Activated naive CD4-positive, alpha-beta T cell treated with anti-CD3 and anti-CD28 coated beads for 36 hours (primary cell): Measurements from ENCODE around the gene PPP1R2C. TPM values are rescaled to one million over a fixed set of nuclear protein-coding genes. Genes with fewer than 3 reads are reported as not detected.

Source experiments
- CTCF ChIA-PET: fragments of 350-600 bp; sonication (Branson Sonifier 250); formaldehyde crosslinking; loops from one replicate; lab custom pipeline; 2021; ENCODE audit warnings: antibody characterized with exemption; lab: Charles Lee
- DNase-seq: peaks from one replicate; pipeline ENCODE4 v3.0.0-alpha.2; 2020
- H3K27ac Mint-ChIP-seq: one replicate; pipeline ENCODE4 v1.8.0; 2021; ENCODE audit warnings: mild to moderate bottlenecking, mixed read lengths
- H3K27me3 Mint-ChIP-seq: one replicate; pipeline ENCODE4 v1.8.0; 2021; ENCODE audit warnings: low read depth, mixed read lengths
- H3K36me3 Mint-ChIP-seq: one replicate; pipeline ENCODE4 v1.8.0; 2021; ENCODE audit warnings: low read depth, mixed read lengths
- H3K4me1 Mint-ChIP-seq: one replicate; pipeline ENCODE4 v1.8.0; 2021; ENCODE audit warnings: low read depth, mixed read lengths
- H3K4me3 Mint-ChIP-seq: one replicate; pipeline ENCODE4 v1.8.0; 2021; ENCODE audit warnings: mild to moderate bottlenecking, moderate library complexity, mixed read lengths
- H3K9me3 Mint-ChIP-seq: one replicate; pipeline ENCODE4 v1.8.0; 2021; ENCODE audit warnings: mixed read lengths
- intact Hi-C: fragments of 100-400 bp; cut with micrococcal nuclease; formaldehyde crosslinking; loops from one replicate; pipeline ENCODE4 v1.15.1; 2023
- total RNA-seq, 2 experiments: library from RNA; stranded (reverse); gene quantifications; one replicate each; pipeline ENCODE4 v1.2.3, GENCODE V29; 2021

Gene PPP1R2C
- total RNA-seq, 2 experiments from 2014 or later: not detected

DNA sequence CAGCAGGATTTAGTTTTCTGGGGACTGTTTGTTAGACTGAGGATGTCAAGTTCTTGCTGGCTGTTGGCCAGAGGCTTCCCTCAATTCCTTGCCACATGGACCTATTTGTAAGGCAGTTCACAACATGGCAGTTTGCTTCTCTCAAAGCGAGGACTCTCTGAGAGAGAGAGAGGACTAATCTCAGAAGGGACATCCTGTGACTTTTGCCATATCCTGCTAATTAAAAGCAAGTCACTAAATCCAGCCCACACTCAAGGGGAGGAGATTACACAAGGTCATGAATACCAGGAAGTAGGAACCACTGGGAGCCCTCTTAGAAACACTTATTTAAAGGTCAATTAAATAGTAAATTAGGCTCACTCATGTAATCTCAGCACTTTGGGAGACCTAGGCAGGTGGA lies 38.2 kb downstream of the PPP1R2C start:
- CTCF ChIA-PET: no interaction called here
- no peak overlapping the region for H3K4me3 Mint-ChIP-seq
- no peak for DNase-seq
- no peaks in the 10 kb centered on the region for H3K27me3 Mint-ChIP-seq
- intact Hi-C loops: no loop called here
- H3K9me3 Mint-ChIP-seq: no peaks in the 10 kb centered on the region
- peak overlapping the region; percentile 13 for H3K27ac Mint-ChIP-seq
- peaks cover 14% of the 10 kb centered on the region for H3K4me1 Mint-ChIP-seq
- no peaks in the 10 kb centered on the region for H3K36me3 Mint-ChIP-seq

DNA sequence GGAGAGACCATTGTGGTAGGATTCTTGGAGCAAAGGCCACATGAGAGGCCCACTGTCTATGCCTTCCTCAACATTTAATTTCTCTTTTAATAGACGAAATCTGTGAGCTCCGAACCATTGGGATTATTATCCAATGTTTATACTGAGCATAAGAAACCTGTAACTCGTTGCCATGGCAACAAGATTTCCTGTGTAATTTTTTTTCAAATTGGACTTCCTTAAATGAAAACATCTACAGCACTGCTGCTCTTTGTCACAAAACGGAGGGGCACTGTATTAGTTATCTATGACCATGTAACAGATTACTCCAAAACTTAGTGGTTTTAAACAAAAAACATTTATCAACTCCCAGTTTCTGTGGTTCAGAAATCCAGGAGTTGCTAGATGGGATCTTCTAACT lies 38.7 kb downstream of the PPP1R2C start:
- DNase-seq: no peak
- no peaks in the 10 kb centered on the region for H3K36me3 Mint-ChIP-seq
- H3K27ac Mint-ChIP-seq: peak overlapping the region; percentile 13
- H3K27me3 Mint-ChIP-seq: no peaks in the 10 kb centered on the region
- intact Hi-C loops: no loop called here
- H3K4me3 Mint-ChIP-seq: no peak overlapping the region
- CTCF ChIA-PET: no interaction called here
- H3K9me3 Mint-ChIP-seq: no peaks in the 10 kb centered on the region
- H3K4me1 Mint-ChIP-seq: peaks cover 14% of the 10 kb centered on the region

- no peak overlapping the region for H3K27ac Mint-ChIP-seq
- DNase-seq: no peak
- no peak overlapping the region for H3K4me3 Mint-ChIP-seq
- no peaks in the 10 kb centered on the region for H3K36me3 Mint-ChIP-seq
- H3K4me1 Mint-ChIP-seq: peaks cover 14% of the 10 kb centered on the region
- intact Hi-C loops: no loop called here
- CTCF ChIA-PET: no interaction called here
- no peaks in the 10 kb centered on the region for H3K9me3 Mint-ChIP-seq
- no peaks in the 10 kb centered on the region for H3K27me3 Mint-ChIP-seq
Measured at GRCh38 chrX:42738552-42738951, 39.4 kb downstream of the PPP1R2C start.

GRCh38 chrX:42735250-42735649 lies 42.7 kb downstream of the PPP1R2C start:
- intact Hi-C loops: no loop called here
- Mint-ChIP-seq H3K27ac (no peak overlapping the region), H3K4me3 (no peak overlapping the region), H3K9me3 (no peaks in the 10 kb centered on the region), H3K27me3 (no peaks in the 10 kb centered on the region), H3K36me3 (no peaks in the 10 kb centered on the region), H3K4me1 (peaks cover 14% of the 10 kb centered on the region)
- CTCF ChIA-PET: no interaction called here
- DNase-seq: no peak

- peaks cover 3% of the 10 kb centered on the region for H3K4me1 Mint-ChIP-seq
- DNase-seq: no peak
- no peak overlapping the region for H3K4me3 Mint-ChIP-seq
- intact Hi-C loops: no loop called here
- H3K36me3 Mint-ChIP-seq: no peaks in the 10 kb centered on the region
- H3K9me3 Mint-ChIP-seq: no peaks in the 10 kb centered on the region
- CTCF ChIA-PET: no interaction called here
- no peaks in the 10 kb centered on the region for H3K27me3 Mint-ChIP-seq
- no peak overlapping the region for H3K27ac Mint-ChIP-seq
Measured at GRCh38 chrX:42732506-42732905, 45.5 kb downstream of the PPP1R2C start.
